Keratinocyte (primary cell): ENCODE data around the gene TXNRD1. TPM values are rescaled to one million over a fixed set of nuclear protein-coding genes. Genes with fewer than 3 reads are reported as not detected.

Experiments
- DNase-seq: peaks from one replicate; pipeline ENCODE4 v3.0.0-alpha.2; 2011; ENCODE audit warnings: low read depth, missing footprints, low spot score
- FAIRE-seq: peaks from 2 replicates; lab custom pipeline; 2011; peaks lifted over from hg19 to GRCh38; lab: Jason Lieb, UNC
- H2AFZ ChIP-seq: 2 replicates; pipeline ENCODE4 v1.6.0; 2012; ENCODE audit warnings: low read length, control low read depth, inconsistent platforms; ENCODE audit not compliant: control insufficient read depth
- H3K27ac ChIP-seq: 2 replicates; pipeline ENCODE4 v1.5.1; 2011; ENCODE audit warnings: low read length; ENCODE audit not compliant: control insufficient read depth, insufficient read depth
- H3K27me3 ChIP-seq: 3 replicates; pipeline ENCODE4 v1.6.0; 2011; ENCODE audit warnings: low read length; ENCODE audit not compliant: control insufficient read depth, insufficient read depth; ENCODE audit errors: extremely low read depth
- H3K36me3 ChIP-seq, 2 experiments: 2 replicates in 1 of 2; 3 replicates in 1 of 2; pipeline ENCODE4 v1.5.1; 2011; ENCODE audit warnings: low read length in 2 of 2, mild to moderate bottlenecking in 1 of 2; ENCODE audit not compliant: control insufficient read depth in 2 of 2, insufficient read depth in 2 of 2; ENCODE audit errors: extremely low read depth in 1 of 2
- H3K4me1 ChIP-seq: 3 replicates; pipeline ENCODE4 v1.5.1; 2011; ENCODE audit warnings: low read length; ENCODE audit not compliant: control insufficient read depth, insufficient read depth; ENCODE audit errors: extremely low read depth
- H3K4me2 ChIP-seq: 3 replicates; pipeline ENCODE4 v1.6.0; 2011; ENCODE audit warnings: low read depth, low read length; ENCODE audit not compliant: control insufficient read depth, insufficient read depth; ENCODE audit errors: extremely low read depth
- H3K4me3 ChIP-seq, 3 experiments: fragments of 200-600 bp in 1 of 3; sonication (generic) in 1 of 3; 2 replicates in 2 of 3; 3 replicates in 1 of 3; pipeline ENCODE4 v1.5.1; 2011 to 2016; ENCODE audit warnings: low read length in 3 of 3, mild to moderate bottlenecking in 3 of 3, control low read depth in 2 of 3, inconsistent platforms in 1 of 3, low read depth in 1 of 3, mixed read lengths in 1 of 3, mixed run types in 1 of 3, moderate library complexity in 1 of 3; ENCODE audit not compliant: control insufficient read depth in 2 of 3, insufficient read depth in 2 of 3; ENCODE audit errors: extremely low read depth in 1 of 3
- H3K79me2 ChIP-seq: 2 replicates; pipeline ENCODE4 v1.6.0; 2012; ENCODE audit warnings: low read length; ENCODE audit not compliant: control insufficient read depth, insufficient read depth
- H3K9ac ChIP-seq: 3 replicates; pipeline ENCODE4 v1.6.0; 2011; ENCODE audit warnings: low read length; ENCODE audit not compliant: control insufficient read depth, insufficient read depth; ENCODE audit errors: extremely low read depth
- H3K9me1 ChIP-seq: 3 replicates; pipeline ENCODE4 v1.6.0; 2011; ENCODE audit warnings: low read length; ENCODE audit not compliant: control insufficient read depth, insufficient read depth; ENCODE audit errors: extremely low read depth
- H3K9me3 ChIP-seq: 2 replicates; pipeline ENCODE4 v1.5.1; 2012; ENCODE audit warnings: low read depth, low read length; ENCODE audit not compliant: control insufficient read depth
- H4K20me1 ChIP-seq: 3 replicates; pipeline ENCODE4 v1.6.0; 2011; ENCODE audit warnings: low read length; ENCODE audit not compliant: control insufficient read depth, insufficient read depth; ENCODE audit errors: extremely low read depth
- EZH2 ChIP-seq: IDR thresholded peaks from one replicate; pipeline ENCODE4 v1.6.1; 2012; ENCODE audit warnings: inconsistent platforms, mild to moderate bottlenecking, low read length, moderate library complexity
- dilution Hi-C: fragments of 300-500 bp; cut with MboI; formaldehyde crosslinking; loops from one replicate; pipeline ENCODE4 v1.7.0; 2020; ENCODE audit warnings: low sequenced_read_pairs; ENCODE audit not compliant: extremely low pct_ligation_motif_present
- polyA plus RNA-seq, 5 experiments: library from polyadenylated mRNA; depleted of rRNA in 3 of 5; stranded (reverse) in 3 of 5; stranded (forward) in 1 of 5; unstranded in 1 of 5; fragments of >200 nt; gene quantifications; 1 replicate in 1 of 5; 2 replicates in 3 of 5; 3 replicates in 1 of 5; pipeline versions ENCODE4 v1.2.1 to v1.2.3, GENCODE V29; 2011 to 2012; ENCODE audit warnings: missing spikeins in 2 of 5, low read depth in 1 of 5, low replicate concordance in 1 of 5
- TF ChIP-seq, protein P1 (sequence below), 3 experiments: IDR thresholded peaks in 1 of 3; conservative IDR thresholded peaks in 1 of 3; optimal IDR thresholded peaks in 1 of 3; 2 replicates in 2 of 3; 3 replicates in 1 of 3; pipeline versions ENCODE3 to v1.5.1; 2011; ENCODE audit warnings: low read length in 3 of 3, mild to moderate bottlenecking in 3 of 3, moderate library complexity in 2 of 3, control low read depth in 1 of 3, inconsistent platforms in 1 of 3; ENCODE audit not compliant: insufficient read depth in 2 of 3; ENCODE audit errors: extremely low read depth in 1 of 3

The TXNRD1 gene
- polyA plus RNA-seq, 1 donor (not counting 4 experiments of a cell fraction or from before 2014, with no cell fraction given) = 88.9 TPM

DNA sequence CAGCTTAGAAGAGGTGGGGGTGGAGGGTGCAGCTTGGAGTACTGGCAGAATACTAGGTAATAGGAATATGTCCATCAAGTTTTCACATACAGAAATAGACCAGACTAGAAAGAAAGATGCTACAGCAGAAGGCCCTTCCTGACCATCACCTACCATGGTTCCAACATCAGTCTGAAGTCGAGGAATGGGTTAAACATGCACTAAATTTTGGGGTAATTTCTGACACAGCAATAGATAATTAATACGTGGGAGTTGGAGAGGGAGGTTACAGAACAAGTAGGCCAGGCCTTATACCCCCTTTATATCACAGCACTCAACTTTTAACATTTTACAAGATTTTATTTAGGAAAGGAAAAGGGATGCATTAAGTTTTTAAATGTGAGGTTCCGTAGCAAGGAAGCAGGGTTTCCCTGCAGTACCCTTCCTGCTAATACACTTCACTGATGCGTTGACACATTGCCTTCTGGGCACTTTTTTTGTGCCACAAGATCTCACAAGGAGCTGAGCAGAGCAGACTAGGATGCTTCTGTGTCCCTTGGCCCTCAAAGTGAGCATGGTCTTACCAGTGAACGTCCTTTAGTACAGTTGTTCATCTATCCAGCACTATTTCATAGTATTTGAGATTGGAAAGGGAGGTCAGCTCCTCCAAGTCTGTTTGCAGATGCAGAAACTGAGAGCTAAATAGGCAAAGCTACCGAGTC is 138.7 kb downstream of the TXNRD1 start:
- Histone ChIP-seq H3K9me3 (no peaks in the 10 kb centered on the region), H3K79me2 (no peaks in the 10 kb centered on the region), H3K4me2 (no peak overlapping the region), H3K9ac (no peak overlapping the region), H3K4me1 (no peaks in the 10 kb centered on the region), H3K27ac (no peak overlapping the region), H4K20me1 (peaks cover 11% of the 10 kb centered on the region), H2AFZ (no peak overlapping the region), H3K36me3 (peaks cover 11 to 14% of the 10 kb centered on the region in 2 experiments), H3K9me1 (no peaks in the 10 kb centered on the region), H3K4me3 (no peak overlapping the region), H3K27me3 (no peaks in the 10 kb centered on the region)
- FAIRE-seq = no peak
- no peak for DNase-seq
- dilution Hi-C loops = no loop called here
- no peak for TF ChIP-seq EZH2
- TF ChIP-seq, protein P1, sequence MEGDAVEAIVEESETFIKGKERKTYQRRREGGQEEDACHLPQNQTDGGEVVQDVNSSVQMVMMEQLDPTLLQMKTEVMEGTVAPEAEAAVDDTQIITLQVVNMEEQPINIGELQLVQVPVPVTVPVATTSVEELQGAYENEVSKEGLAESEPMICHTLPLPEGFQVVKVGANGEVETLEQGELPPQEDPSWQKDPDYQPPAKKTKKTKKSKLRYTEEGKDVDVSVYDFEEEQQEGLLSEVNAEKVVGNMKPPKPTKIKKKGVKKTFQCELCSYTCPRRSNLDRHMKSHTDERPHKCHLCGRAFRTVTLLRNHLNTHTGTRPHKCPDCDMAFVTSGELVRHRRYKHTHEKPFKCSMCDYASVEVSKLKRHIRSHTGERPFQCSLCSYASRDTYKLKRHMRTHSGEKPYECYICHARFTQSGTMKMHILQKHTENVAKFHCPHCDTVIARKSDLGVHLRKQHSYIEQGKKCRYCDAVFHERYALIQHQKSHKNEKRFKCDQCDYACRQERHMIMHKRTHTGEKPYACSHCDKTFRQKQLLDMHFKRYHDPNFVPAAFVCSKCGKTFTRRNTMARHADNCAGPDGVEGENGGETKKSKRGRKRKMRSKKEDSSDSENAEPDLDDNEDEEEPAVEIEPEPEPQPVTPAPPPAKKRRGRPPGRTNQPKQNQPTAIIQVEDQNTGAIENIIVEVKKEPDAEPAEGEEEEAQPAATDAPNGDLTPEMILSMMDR (optimal IDR thresholded peaks at IDR 0.05 in 1 of 3, IDR thresholded peaks at IDR 0.05 in 1 of 3, conservative IDR thresholded peaks at IDR 0.05 in 1 of 3; ENCODE audit: extremely low read depth in 1 of 3, insufficient read depth in 2 of 3, low read length in 3 of 3) = no peak

DNA sequence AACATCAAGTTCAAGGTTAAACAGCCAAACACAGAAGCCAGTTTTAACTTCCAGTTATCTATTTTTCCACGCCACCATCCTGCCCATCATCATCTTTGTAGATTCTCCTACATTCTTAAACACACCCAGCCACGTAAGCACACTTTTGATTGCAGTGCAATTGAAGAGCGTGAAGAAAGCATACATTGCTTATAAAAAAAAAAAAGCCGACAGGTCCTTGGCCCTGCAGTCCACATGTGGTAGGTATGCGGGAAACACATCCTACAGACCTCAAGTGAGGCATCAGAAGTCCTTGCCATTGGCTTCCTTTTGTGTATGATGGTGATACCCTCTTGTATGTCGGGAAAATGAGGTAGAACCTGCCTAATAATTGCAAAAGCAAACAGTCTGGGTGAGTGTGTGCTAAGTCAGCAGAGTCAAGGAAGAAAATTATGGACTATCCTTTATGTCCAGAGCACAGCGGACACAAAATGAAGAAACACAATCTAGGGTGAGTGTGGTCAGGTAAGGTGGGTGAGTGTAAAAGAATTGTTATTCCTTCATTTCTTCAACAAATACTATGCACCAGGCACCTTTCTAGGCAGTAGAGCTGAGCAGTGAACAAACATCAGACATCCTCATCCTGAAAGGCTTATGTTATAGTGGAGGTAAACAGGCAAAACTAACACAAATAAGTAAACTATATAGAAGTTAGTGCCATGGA is 139.4 kb downstream of the TXNRD1 start:
- Histone ChIP-seq H3K9ac (no peak overlapping the region), H3K9me1 (no peaks in the 10 kb centered on the region), H3K27me3 (no peaks in the 10 kb centered on the region), H3K27ac (no peak overlapping the region), H3K79me2 (no peaks in the 10 kb centered on the region), H3K4me3 (no peak overlapping the region), H4K20me1 (peaks cover 7% of the 10 kb centered on the region), H2AFZ (no peak overlapping the region), H3K4me1 (no peaks in the 10 kb centered on the region), H3K4me2 (no peak overlapping the region), H3K9me3 (no peaks in the 10 kb centered on the region), H3K36me3 (peaks cover 7 to 13% of the 10 kb centered on the region in 2 experiments)
- no peak for TF ChIP-seq EZH2
- TF ChIP-seq, protein P1 (optimal IDR thresholded peaks at IDR 0.05 in 1 of 3, IDR thresholded peaks at IDR 0.05 in 1 of 3, conservative IDR thresholded peaks at IDR 0.05 in 1 of 3; ENCODE audit: extremely low read depth in 1 of 3, insufficient read depth in 2 of 3, low read length in 3 of 3) = no peak
- dilution Hi-C loops = no loop called here
- DNase-seq = no peak
- FAIRE-seq = no peak
